Upper lobe of left lung (tissue), 6 donors: Measurements from ENCODE around the gene LRRC61. TPM values are rescaled to one million over a fixed set of nuclear protein-coding genes. Genes with fewer than 3 reads are reported as not detected.

Source experiments
- ATAC-seq, 2 donors: fragments of 200-7000 bp; cut with Tn5 transposase; one replicate each; pipeline ENCODE4 v1.9.1; 2022; ENCODE audit warnings: mild to moderate bottlenecking in 2 of 2, moderate library complexity in 2 of 2; ENCODE audit not compliant: low FRiP score in 2 of 2
- DNase-seq, 2 donors: peaks; one replicate each; pipeline ENCODE4 v3.0.0-alpha.2; 2019 to 2020
- H3K27ac ChIP-seq, 4 donors: fragments of 200-600 bp; sonication (generic); one replicate each; pipeline ENCODE4 v1.5.1; 2016 to 2019
- H3K27me3 ChIP-seq, 4 donors: fragments of 200-600 bp; sonication (generic); one replicate each; pipeline ENCODE4 v1.5.1; 2017 to 2019
- H3K36me3 ChIP-seq, 4 donors: fragments of 200-600 bp; sonication (generic); one replicate each; pipeline ENCODE4 v1.5.1; 2016 to 2019
- H3K4me1 ChIP-seq, 4 donors: fragments of 200-600 bp; sonication (generic); one replicate each; pipeline ENCODE4 v1.5.1; 2018 to 2019
- H3K4me3 ChIP-seq, 4 donors: fragments of 200-600 bp; sonication (generic); one replicate each; pipeline ENCODE4 v1.5.1; 2017 to 2019; ENCODE audit warnings: mild to moderate bottlenecking in 2 of 4, moderate library complexity in 1 of 4
- H3K9me3 ChIP-seq, 4 donors: fragments of 200-600 bp; sonication (generic); one replicate each; pipeline ENCODE4 v1.5.1; 2018 to 2019
- EP300 ChIP-seq, 4 donors: sonication (generic); formaldehyde crosslinking; IDR thresholded peaks; one replicate each; pipeline ENCODE4 v1.5.1; 2017; ENCODE audit warnings: antibody characterized with exemption in 4 of 4, control low read depth in 2 of 4
- POLR2A ChIP-seq, 4 donors: fragments of 450-650 bp; IDR thresholded peaks; one replicate each; pipeline ENCODE4 v1.5.1; 2016 to 2017; ENCODE audit warnings: antibody characterized with exemption in 4 of 4, mild to moderate bottlenecking in 2 of 4
- POLR2AphosphoS5 ChIP-seq, 2 donors: sonication (generic); formaldehyde crosslinking; IDR thresholded peaks; one replicate each; pipeline ENCODE4 v1.5.1; 2017; ENCODE audit warnings: antibody characterized with exemption in 2 of 2
- WGBS, 2 donors: methylation state at CpG; one replicate each; pipeline ENCODE4 v1.1.5; 2017 to 2018; 5-methylcytosine and 5-hydroxymethylcytosine counted together
- total RNA-seq, 6 donors: library from RNA; depleted of rRNA in 4 of 6; stranded (reverse); fragments of >200 nt in 4 of 6; gene quantifications; one replicate each; pipeline versions ENCODE4 v1.1.0 to v1.2.1, GENCODE V29; 2016 to 2021
- TF ChIP-seq, protein P1 (sequence below), 6 experiments: fragments of 450-650 bp in 4 of 6; fragments of 200-600 bp in 2 of 6; sonication (generic) in 2 of 6; IDR thresholded peaks; one replicate each; pipeline ENCODE4 v1.5.1; 2016 to 2019; ENCODE audit warnings: antibody characterized with exemption in 6 of 6
- donor health status: DM: no; HTN: no; CAD: no; lungs with moderate emphysema.
- donor health status: DM: no; HTN: yes; CAD: no; lungs with severe emphysema.

Gene LRRC61
- total RNA-seq, 6 donors from 2014 or later = 15.4 to 31.4 (median 19.2) TPM

DNA sequence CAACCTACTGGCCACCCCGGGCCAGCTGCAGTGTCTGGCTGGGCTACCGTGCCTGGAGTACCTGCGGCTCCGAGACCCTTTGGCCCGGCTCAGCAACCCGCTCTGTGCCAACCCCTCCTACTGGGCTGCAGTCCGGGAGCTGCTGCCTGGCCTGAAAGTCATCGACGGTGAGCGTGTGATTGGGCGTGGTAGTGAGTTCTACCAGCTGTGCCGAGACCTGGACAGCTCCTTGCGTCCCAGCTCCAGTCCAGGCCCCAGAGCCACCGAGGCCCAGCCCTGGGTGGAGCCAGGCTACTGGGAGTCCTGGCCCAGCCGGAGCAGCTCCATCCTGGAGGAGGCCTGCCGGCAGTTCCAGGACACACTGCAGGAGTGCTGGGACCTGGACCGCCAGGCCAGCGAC, 14.0 kb downstream of the LRRC61 start:
- peak overlapping the region in 1 of 4 donors; percentile 35 for H3K27ac ChIP-seq

DNA sequence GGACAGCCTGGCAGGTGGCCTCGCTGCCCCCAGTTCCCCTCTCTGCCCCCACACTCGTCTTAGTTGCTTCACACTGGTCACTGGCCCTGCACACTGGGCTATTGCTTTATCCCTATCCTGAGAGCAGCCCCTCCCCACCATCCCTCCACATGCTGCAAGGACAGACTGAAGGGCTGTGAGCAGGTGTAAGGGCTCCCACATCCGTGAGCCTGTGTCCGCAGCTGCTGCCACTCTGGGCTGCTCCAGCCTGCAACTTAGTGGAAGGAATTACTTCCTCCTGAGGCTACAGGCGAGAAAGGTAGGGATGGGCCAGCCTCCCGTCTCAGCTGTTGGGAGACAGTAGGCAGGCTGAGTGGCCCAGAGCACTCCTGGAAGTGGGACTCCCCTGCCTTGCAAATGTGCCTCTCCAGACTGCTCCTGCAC, 14.5 kb downstream of the LRRC61 start:
- WGBS, 2 donors = 75 to 83% methylated on average over 6 of the region's 6 CpGs
- Histone ChIP-seq H3K9me3 (no peaks in the 10 kb centered on the region), H3K4me3 (no peak overlapping the region), H3K27me3 (peaks cover 0 to 15% (median 6%) of the 10 kb centered on the region in 4 donors), H3K36me3 (peaks cover 0 to 7% (median 0%) of the 10 kb centered on the region in 4 donors), H3K27ac (no peak overlapping the region), H3K4me1 (peaks cover 12 to 35% (median 27%) of the 10 kb centered on the region in 4 donors)
- no peak for ATAC-seq
- TF ChIP-seq POLR2AphosphoS5 (IDR thresholded peaks at IDR 0.05) (no peak), POLR2A (IDR thresholded peaks at IDR 0.05) (no peak), EP300 (IDR thresholded peaks at IDR 0.05) (no peak)
- TF ChIP-seq, protein P1, sequence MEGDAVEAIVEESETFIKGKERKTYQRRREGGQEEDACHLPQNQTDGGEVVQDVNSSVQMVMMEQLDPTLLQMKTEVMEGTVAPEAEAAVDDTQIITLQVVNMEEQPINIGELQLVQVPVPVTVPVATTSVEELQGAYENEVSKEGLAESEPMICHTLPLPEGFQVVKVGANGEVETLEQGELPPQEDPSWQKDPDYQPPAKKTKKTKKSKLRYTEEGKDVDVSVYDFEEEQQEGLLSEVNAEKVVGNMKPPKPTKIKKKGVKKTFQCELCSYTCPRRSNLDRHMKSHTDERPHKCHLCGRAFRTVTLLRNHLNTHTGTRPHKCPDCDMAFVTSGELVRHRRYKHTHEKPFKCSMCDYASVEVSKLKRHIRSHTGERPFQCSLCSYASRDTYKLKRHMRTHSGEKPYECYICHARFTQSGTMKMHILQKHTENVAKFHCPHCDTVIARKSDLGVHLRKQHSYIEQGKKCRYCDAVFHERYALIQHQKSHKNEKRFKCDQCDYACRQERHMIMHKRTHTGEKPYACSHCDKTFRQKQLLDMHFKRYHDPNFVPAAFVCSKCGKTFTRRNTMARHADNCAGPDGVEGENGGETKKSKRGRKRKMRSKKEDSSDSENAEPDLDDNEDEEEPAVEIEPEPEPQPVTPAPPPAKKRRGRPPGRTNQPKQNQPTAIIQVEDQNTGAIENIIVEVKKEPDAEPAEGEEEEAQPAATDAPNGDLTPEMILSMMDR (IDR thresholded peaks at IDR 0.05) = no peak
- DNase-seq = no peak

More for the DNA sequence above, 14.0 kb downstream of the LRRC61 start:
- TF ChIP-seq POLR2AphosphoS5 (IDR thresholded peaks at IDR 0.05) (no peak), POLR2A (IDR thresholded peaks at IDR 0.05) (no peak), EP300 (IDR thresholded peaks at IDR 0.05) (no peak)
- TF ChIP-seq, protein P1 (IDR thresholded peaks at IDR 0.05) = no peak
- Histone ChIP-seq H3K4me3 (no peak overlapping the region), H3K4me1 (peaks cover 12 to 35% (median 27%) of the 10 kb centered on the region in 4 donors), H3K36me3 (peaks cover 0 to 7% (median 0%) of the 10 kb centered on the region in 4 donors), H3K9me3 (no peaks in the 10 kb centered on the region), H3K27me3 (peaks cover 0 to 15% (median 6%) of the 10 kb centered on the region in 4 donors)
- DNase-seq (no peak), ATAC-seq (no peak)
- WGBS, 2 donors = 80 to 89% methylated on average over 3 to 18 of the region's 18 CpGs

DNA sequence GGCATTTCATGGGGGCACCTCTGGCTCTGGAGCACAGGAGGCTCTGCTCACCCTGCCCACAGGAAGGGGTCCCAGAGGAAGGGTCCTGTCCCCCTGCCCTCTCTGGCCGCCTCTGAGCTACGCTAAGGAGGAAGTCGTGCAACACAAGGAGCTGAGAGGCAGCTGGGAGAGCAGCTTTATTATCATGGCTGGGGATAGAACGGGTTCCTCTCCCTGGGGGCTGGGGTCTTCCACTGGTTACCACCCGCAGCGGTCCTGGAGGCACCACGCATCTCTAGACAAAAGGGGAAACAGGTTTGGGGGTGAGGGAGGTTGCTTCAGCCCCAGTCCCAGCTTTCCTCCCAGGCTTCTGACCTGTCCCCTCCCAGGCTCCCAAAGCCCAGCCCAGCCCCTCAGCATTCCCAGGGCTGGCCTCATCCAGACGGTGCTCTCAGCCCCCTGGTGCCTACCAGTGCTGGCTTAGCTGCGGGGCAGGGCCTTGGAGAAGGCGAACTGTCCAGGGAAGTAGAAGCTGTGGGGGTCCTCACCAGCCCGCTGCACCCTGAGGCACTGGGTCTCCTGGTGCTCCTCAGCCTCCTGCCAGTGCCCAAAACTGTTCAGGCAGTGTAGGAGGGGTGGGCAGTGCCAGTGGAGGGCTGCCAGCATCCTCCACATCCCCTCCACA, 15.1 kb downstream of the LRRC61 start:
- WGBS, 2 donors = 63 to 78% methylated on average over 2 to 10 of the region's 11 CpGs
- Histone ChIP-seq H3K9me3 (no peaks in the 10 kb centered on the region), H3K4me1 (peaks cover 12 to 35% (median 27%) of the 10 kb centered on the region in 4 donors), H3K27me3 (peaks cover 0 to 15% (median 6%) of the 10 kb centered on the region in 4 donors), H3K27ac (no peak overlapping the region), H3K36me3 (peaks cover 0 to 7% (median 0%) of the 10 kb centered on the region in 4 donors), H3K4me3 (no peak overlapping the region)
- DNase-seq = no peak
- no peak for ATAC-seq
- TF ChIP-seq EP300 (IDR thresholded peaks at IDR 0.05) = no peak
- TF ChIP-seq, protein P1 (IDR thresholded peaks at IDR 0.05) = no peak
- TF ChIP-seq POLR2AphosphoS5 (IDR thresholded peaks at IDR 0.05) = no peak
- no peak for TF ChIP-seq POLR2A (IDR thresholded peaks at IDR 0.05)

DNA sequence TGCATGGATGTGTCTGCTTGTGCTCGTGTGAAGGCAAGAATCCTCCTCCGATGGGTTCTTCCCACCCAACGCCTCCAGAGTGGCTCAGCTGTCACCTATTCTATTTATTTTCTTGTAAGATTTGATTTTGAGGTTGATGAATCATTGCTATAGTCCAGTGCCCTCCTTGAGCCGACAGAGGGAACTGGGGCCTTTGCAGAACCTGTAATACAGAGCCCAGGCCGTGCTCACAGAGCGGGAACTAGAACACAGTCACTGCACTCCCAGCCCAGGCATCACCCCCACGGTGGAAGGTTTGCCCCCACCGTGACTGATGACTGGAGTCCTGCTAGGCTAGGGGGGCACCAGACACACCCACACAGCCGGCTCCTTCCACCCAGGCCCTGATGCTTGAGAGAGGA, 16.3 kb downstream of the LRRC61 start:
- no peak for DNase-seq
- Histone ChIP-seq H3K9me3 (no peaks in the 10 kb centered on the region), H3K4me3 (peak overlapping the region in 3 of 4 donors; percentile 34 to 57 (median 54)), H3K27me3 (peaks cover 0 to 15% (median 6%) of the 10 kb centered on the region in 4 donors), H3K36me3 (peaks cover 0 to 7% (median 0%) of the 10 kb centered on the region in 4 donors), H3K27ac (peak overlapping the region in 1 of 4 donors; percentile 84), H3K4me1 (peaks cover 12 to 35% (median 27%) of the 10 kb centered on the region in 4 donors)
- TF ChIP-seq, protein P1 (IDR thresholded peaks at IDR 0.05) = no peak
- TF ChIP-seq POLR2A (IDR thresholded peaks at IDR 0.05) (no peak), EP300 (IDR thresholded peaks at IDR 0.05) (no peak)
- ATAC-seq = no peak
- 48 to 78% methylated on average over 8 of the region's 9 CpGs for WGBS, 2 donors
